Endothelial cell of hepatic sinusoid (primary cell): Measurements from ENCODE around the gene GRAMD1B.

Experiments
- in situ Hi-C: cut with HindIII; loops from 2 replicates; pipeline ENCODE4 v1.10.0; 2017; ENCODE audit warnings: low sequenced_read_pairs

The GRAMD1B gene

DNA sequence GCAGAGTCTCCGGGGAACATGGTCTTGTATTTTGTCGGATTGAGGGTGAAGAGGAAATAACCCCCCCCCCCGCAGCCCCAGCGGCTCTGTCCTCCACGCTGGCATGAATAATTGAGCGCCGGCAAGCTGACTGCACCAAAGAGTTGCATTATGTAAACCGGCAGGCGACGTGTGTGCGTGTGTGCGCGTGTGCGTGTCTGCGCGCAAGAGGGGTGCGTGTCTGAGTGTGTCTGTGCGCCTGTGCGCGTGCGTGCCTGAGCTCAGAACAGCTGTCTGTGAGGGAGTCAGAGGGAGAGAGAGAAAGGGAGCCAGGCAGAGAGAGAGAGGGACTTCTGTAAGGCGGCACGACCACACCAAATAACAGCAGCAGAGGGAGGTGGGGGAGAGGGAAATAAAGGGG is 129.9 kb downstream of the GRAMD1B start:
- in situ Hi-C loops: no loop called here

DNA sequence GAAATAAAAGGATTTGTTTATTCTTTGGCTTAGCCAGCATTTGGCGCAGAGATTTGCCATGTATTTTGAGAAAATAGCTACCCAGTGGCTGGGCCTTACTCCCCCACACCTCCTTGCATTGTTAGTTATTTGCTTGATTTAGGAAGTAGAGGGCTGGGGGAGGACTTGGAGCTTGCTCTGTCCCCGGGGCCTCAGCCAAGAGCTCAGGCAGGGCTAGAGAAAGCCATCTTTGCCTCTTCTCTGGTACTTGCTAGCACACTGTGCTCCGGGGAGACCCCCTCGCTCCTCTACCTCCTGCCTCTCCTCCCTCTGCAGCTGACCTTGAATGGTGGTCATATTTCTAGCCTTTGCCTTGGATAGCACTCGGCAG is 131.3 kb downstream of the GRAMD1B start:
- in situ Hi-C loops: no loop called here

DNA sequence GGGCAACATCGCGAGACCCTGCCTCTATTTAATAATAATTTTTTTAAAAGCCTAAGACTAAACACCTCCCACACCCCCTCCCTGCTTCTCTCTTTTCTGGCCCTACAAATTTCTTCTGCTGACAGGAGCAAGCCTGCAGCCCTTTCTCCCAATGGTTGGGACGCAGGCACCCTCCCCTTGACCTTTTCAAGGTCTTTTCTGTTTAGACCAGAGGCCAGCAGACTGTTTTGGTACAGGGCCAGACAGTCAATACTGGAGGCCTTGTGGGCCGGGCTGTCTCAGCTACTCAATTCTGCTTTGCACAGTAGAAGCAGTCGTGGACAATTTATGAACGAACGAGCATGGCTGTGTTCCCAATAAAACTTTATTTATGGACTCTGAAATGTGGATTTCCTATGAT is 132.1 kb downstream of the GRAMD1B start:
- in situ Hi-C loops: no loop called here

DNA sequence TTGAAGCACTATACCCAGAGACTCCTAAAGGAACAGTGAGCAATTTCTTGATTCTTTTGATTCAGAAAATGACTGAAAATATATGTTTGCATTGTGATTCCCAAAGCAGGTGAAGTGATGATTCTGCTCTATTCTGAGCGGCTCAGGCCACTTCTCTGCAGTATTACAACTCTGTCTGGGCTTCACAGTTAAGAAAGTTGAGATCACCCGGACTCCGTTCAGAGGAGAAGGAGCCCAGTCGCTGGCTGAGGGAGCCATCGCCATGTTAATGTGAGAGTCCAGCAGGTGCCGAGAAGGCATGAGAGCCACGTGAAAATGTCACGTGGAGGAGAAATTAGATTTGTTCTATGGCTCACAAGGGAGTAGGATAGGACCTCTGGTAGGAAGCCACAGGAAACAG is 132.8 kb downstream of the GRAMD1B start:
- in situ Hi-C loops: no loop called here

DNA sequence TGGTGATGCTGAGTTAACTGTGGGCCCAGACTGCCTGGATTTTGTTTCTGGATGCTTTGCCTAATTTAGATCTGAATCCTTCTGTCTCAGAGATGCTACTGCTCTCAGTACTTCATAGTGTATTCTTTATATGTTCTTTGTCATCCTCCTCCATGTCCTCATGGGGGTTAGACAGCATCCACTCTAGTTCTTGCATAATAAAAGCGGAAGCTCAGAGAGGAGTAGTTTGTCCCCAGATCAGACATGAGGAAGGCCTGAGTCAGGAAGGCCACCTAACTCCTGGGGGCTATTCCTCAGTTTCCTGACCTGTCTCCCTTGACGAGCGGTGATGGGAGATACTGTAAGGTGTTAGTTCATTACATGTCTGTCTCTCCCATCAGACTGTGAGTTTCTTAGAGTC is 134.2 kb downstream of the GRAMD1B start:
- in situ Hi-C loops: no loop called here

DNA sequence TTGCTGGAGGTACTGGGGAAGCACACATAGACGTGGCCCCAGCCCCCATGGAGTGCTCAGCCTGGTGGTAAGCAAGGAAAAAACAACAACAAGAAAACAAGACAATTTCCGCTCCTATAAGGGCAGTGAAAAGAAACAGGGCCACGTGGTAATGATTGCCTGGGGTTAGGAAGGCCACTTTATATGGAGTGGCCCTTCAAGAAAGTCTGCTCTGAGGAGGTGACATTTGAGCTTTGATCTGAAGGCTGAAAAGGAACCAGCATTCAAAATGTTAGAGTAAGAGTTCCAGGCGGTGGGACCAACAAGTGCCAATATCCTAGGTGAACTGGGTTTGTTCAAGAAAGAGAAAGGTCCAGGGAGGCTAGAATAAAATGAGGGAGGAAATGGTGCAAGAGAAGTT is 136.8 kb downstream of the GRAMD1B start:
- in situ Hi-C loops: no loop called here

DNA sequence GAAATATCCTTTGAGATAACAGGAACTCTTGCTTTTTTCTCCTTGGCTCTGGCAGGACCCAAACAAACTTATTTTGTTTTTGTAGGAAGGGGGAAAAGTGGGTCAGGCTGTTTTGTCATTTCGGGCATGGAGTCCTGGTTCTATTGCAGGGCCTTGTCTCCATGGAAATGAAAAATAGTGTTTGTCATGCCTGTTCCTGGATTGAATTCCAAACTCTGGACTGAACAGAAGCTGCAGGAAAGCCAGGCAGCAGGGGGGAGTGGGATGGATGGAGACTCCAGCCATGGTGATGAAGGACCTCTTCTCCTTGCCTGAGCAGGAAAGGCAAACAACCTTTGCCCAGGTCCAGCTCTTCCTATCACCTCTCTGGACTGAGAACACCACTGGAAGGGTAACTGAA is 137.4 kb downstream of the GRAMD1B start:
- in situ Hi-C loops: no loop called here

DNA sequence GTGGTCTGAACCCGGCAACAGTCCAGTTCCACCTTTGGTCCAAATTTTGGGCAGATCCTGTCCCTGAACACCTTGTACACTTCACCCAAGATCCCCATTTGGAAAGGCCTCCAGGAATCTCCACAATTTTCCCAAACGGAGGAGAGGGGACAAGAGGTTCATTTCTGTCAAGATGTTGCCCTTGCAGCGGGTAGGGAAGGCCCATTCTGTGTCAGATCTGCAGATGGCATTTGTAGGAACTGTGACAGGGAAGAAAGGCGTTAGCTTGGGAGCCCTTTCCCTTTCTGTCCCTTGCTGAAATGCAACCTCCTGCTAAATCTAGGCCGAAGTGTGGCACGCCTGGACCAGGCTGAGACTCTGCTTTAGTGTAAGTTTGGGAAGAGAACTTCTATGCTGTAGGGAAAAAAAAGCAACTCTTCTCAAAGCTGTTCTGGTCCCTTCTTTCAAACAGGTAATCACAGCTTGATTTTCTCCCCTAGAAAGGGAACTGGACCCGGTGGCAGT is 138.3 kb downstream of the GRAMD1B start:
- in situ Hi-C loops: no loop called here

DNA sequence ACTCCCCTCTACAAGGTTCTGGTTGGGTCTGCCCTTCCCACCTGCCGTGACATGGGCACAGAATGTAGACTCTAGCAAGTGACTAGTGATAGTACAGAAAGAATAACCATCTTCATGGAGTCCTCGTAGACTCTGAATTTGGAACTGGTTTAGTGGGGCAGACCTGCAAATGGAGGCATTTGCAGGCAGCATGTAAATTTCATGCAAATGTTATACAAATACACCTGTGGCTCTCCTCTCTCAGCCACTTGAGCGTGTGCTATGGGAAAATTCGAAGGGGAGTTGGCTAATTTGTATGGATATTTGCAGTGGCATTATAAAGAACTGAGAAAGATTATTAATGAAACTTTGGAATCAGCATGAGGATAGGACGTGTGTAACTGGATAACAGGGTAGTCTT is 139.3 kb downstream of the GRAMD1B start:
- in situ Hi-C loops: no loop called here

DNA sequence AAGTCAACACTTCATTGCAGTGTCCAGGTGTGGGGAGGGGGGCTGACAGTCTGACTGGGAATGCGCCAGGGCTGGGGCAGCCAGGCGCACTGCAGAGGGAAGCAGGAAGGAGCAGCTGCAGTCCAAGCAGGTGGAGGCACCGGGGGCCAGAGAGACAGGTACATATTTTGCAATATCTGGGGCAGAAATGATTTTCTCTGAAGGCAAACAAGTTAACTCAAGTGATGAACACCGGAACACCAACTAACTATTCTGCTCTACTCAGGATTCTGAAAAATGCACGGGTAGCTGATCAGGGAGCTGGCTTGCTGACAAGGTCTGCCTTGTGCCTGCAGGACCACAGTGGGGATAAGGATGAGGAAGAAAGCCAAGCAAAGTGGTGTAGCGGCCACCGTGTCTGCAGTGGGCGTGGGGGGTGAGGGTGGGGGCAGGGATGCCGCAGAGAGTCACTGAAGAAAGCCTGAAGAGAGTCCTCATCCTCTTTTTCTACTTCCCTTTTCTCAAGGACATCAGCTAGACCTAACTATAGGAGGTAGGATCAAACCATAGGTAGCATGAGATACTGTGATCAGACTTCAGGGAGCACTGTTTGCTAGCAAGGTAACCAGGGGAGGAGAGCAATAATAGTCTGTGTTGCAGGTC is 141.0 kb downstream of the GRAMD1B start:
- in situ Hi-C loops: loop anchor here (10.0 kb wide), 1 partner anchor 166 kb away; no protein-coding TSS in a partner anchor

DNA sequence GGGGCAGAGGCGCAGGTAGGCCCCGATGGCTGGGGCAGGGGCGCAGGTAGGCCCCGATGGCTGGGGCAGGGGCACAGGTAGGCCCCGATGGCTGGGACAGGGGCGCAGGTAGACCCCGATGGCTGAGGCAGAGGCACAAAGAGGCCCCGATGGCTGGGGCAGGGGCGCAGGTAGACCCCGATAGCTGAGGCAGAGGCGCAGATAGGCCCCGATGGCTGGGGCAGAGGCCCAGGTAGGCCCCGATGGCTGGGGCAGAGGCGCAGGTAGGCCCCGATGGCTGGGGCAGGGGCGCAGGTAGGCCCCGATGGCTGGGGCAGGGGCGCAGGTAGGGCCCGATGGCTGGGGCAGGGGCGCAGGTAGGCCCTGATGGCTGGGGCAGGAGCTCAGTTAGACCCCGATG is 142.7 kb downstream of the GRAMD1B start:
- in situ Hi-C loops: loop anchor here (10.0 kb wide), 1 partner anchor 168 kb away; no protein-coding TSS in a partner anchor

DNA sequence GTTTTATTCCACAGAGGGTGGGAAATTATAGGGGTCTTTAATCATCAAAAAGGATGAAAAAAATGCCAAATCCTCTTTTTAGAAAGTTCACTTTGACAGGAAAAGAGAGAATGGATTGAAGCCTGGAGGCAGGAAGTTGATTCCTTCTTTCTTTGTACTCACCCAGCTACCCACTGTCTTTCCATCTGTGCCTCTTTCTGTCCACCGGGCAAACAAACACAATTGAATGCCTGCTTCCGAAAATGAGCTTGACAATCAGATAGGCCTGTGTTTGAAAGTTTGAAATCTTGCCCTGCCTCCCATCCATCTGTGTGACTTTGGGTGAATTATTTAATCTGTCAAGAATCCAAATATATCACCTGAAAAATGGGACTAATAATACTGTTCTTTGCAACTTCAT is 143.2 kb downstream of the GRAMD1B start:
- in situ Hi-C loops: loop anchor here (10.0 kb wide), 1 partner anchor 168 kb away; no protein-coding TSS in a partner anchor

DNA sequence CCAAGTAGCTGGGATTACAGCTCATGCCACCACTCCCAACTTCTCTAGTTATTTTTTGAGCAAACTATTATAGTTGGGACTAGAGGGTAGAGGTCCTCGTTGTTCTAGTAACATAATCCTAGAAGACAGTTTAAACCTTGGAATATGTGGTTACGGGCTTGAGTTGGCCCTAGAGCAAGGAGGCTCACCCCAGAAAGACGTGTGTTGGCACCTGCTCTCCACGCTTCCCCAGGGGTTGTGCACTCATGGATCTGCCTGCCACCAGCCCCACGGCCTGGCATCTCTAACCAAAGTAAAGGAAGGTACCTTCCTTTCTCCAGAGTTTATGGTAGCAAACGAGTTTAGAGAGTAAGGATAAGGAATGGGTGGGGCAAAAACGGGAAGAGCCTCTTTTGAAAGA is 145.4 kb downstream of the GRAMD1B start:
- in situ Hi-C loops: loop anchor here (10.0 kb wide), 1 partner anchor 171 kb away; no protein-coding TSS in a partner anchor

DNA sequence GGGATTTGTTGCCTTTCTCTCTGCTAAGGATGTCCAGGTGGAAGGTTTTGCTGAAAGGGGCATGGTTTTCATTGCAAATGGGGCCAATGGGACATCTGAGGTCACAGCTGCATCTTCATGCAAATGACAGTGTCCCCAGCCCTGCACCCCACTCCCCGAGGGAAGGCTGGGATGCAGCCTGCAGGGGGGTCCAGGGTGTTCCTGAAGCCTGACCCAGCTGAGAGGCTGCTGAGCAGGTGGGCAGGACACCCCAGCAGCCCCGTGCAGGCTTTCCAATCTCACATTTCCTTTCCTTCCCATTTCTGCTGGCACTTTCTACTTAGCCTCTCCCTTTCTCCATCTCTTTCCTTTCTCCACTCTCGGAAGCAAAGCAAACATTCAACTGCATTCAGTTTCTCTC is 146.0 kb downstream of the GRAMD1B start:
- in situ Hi-C loops: loop anchor here (10.0 kb wide), 1 partner anchor 171 kb away; no protein-coding TSS in a partner anchor

DNA sequence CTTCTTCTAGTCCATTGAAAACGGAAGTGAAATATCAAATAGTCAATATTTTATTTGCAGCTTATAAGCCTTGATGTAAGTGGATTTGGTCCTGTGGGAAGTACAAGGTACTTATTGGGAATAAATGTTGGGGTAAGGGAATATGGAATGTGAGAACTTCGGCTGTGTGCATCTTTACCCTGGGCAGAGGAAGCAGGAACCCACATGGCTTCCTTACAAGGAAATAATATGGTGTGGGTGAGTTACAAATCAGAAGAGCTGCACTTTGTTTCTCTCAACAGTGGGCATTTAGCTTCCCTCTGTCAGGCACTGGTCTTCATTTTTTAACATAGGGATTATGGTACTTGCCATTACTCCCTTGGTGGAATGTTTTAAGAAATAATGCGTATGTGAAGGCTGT is 146.4 kb downstream of the GRAMD1B start:
- in situ Hi-C loops: loop anchor here (10.0 kb wide), 1 partner anchor 172 kb away; no protein-coding TSS in a partner anchor

DNA sequence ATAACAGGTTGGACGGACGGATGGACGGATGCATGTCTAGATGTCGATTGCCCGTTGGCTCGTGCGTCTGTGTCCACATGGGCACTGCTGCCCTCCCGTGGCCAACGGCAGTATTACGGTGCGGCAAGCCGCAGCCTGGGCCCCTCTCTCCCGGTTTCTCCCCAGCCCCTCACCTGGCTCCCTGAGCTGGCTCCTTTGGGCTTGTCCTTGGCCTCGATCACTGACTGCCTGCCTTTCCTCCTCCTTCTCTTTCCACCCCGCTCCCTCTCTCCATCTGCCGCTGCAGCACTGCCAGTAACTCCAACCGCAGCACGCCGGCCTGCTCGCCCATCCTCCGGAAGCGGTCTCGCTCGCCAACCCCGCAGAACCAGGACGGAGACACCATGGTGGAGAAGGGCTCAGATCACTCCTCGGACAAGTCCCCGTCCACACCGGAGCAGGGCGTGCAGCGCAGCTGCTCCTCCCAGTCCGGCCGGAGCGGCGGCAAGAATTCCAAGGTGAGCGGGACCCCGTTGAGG is 147.1 kb downstream of the GRAMD1B start:
- in situ Hi-C loops: loop anchor here (10.0 kb wide), 1 partner anchor 172 kb away; no protein-coding TSS in a partner anchor

DNA sequence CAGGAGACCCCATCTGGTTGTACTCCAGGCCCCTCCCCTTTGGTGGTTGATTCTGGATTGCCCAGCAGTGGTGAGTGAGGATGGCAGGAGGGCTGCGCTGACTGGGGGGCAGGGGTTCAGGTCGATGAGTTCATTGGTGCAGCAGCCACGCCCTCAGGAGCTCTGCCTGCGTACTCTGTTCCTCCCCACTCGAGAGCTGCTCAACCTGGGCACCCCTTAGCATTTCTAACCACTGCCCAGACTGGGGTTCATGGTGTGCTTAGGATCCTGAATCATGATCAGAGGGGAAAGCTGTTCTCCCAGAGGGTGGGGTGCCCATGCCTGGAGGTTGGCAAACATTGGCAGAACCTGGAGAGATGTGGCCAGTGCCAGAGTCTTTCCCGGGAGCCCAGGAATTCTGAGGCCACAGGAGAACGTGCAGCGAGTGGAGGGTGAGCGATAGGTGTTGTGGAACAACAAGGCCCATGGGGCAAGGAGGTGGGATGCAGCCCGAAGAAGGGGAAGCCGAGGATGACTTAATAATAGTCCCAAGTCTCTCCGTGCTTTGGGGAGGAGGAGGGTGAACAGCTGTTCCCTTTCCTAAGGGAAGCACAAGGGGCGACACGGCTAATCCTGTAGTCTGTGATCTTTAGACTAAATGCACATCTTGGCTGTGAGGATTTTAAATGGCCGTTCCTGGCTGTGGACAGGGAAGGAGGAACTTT is 148.9 kb downstream of the GRAMD1B start:
- in situ Hi-C loops: loop anchor here (10.0 kb wide), 1 partner anchor 174 kb away; no protein-coding TSS in a partner anchor

DNA sequence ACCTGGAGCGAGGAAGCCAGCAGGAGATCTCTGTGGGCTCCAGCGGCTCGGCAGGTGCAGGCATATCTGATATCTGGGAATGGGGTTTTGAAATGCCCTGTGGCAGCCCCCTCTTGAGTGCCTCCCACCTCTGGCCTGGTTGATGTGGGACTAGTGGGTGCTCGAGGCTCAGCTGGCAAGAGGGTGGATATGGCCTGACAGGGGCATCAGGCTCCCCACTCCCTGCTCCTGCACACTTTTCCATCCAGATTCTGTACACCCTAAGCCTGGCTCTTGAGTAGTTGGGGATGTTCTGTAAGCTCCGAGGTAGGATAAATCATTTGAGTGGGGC is 149.4 kb downstream of the GRAMD1B start:
- in situ Hi-C loops: loop anchor here (10.0 kb wide), 1 partner anchor 175 kb away; no protein-coding TSS in a partner anchor

DNA sequence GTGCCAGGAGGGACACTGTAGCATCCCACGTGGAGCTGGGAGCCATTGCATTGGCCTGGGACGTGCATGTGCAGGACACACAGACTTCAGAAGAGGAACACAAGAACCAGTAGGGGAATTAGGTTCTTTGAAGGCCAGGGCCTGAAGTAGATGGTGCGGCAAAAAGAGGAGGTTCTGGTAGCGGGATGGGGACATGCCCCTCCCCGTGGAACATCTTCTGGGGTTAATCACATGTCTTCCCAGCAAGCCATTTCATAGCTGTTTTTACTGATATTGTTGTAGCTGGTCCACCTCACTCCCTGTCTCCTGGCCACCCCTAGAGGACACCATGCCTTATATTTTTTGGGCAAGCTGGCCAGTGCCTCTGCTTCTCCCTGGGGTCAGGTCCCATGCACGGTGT is 150.1 kb downstream of the GRAMD1B start:
- in situ Hi-C loops: no loop called here

DNA sequence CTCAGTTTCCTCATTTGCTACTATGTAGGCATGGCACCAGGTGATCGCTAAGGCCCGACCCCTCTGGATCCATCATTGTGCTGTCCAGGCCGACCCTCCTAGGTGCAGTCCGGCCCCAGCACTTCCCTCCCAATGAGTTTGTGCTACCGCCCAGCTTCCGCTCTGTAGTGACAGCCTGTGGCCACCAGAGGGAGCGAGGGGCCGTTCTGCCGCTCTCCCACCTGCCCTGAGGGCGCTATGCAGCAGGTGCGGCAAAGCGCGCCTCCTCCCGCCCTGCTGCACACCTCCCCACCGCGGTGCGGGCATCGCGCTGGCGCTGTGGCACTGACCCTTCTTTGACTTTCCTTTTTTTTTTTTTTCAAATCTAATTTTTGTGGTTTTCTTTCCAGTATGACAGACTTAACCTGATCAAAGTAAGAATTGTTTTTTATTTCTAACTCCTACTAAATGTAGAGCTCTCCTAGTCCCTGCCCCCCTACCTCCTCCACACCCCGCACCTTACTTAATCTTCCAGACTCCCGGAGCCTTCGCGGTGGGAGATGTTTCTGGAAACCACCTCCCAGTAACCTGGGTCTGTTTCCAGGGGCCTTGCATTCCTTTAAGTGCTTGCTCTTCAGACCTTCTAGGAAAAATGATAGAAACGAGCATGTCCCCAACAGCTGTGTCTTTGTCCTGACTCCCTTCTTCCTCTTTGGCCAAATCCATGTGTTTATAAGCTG is 150.6 kb downstream of the GRAMD1B start:
- in situ Hi-C loops: no loop called here
